ENCODE data around the gene FERMT1. TPM values are rescaled to one million over a fixed set of nuclear protein-coding genes. Genes with fewer than 3 reads are reported as not detected.

FERMT1 gene
- polyA plus RNA-seq, 3 donors: not detected

DNA sequence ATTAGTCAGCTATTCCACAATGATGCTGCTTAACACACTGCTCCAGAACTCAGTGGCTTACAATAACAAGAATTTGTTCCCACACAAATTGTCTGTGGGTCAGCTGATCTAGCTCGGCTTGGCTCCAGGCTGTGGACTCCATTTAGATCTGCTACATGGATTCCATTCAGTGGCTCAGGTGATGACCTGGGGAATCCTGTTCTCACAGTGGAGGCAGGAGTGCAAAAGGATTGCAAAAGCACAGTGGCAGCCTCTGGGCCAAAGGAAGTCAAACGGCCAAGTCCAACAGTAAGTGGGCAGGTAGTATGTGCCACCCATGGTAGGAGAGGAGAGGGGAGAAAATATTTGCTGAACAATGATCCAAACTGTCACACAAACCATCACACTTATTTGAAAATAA, 53.2 kb downstream of the FERMT1 start:
- H3K27ac Mint-ChIP-seq: no peak overlapping the region

DNA sequence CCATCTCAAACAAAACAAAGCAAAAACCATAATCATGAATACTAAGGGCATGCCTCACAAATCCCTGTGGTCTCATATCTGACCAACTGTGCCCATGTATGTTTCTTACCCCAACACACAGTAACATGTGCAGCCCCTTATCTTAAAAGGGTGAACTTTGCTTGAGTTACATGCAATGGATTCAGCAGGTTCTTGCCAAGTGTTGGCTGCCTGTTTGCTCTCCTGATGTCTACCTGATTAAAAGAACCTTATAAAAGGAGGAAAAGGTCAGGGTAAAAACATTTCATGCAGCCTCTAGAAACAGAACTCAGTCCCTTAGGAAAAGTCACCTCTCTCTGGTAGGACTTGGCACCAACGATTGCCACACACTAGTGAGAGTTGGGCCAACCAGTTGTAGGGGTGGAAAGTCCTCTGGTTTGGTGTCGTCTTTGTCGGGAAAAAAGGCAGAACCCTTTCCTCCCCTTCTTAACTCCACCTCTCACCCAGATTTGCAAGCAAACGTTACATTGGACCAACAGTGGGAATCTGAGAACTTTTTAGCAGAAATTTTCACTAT, 55.0 kb downstream of the FERMT1 start:
- H3K4me3 ChIP-seq (replicated peaks in 1 of 3; ENCODE audit: low read depth in 2 of 3, low read length in 3 of 3): no peak overlapping the region
- no CpG with 5 or more reads among the region's 4 CpGs for WGBS (ENCODE audit: insufficient coverage)
- TF ChIP-seq, protein P1, sequence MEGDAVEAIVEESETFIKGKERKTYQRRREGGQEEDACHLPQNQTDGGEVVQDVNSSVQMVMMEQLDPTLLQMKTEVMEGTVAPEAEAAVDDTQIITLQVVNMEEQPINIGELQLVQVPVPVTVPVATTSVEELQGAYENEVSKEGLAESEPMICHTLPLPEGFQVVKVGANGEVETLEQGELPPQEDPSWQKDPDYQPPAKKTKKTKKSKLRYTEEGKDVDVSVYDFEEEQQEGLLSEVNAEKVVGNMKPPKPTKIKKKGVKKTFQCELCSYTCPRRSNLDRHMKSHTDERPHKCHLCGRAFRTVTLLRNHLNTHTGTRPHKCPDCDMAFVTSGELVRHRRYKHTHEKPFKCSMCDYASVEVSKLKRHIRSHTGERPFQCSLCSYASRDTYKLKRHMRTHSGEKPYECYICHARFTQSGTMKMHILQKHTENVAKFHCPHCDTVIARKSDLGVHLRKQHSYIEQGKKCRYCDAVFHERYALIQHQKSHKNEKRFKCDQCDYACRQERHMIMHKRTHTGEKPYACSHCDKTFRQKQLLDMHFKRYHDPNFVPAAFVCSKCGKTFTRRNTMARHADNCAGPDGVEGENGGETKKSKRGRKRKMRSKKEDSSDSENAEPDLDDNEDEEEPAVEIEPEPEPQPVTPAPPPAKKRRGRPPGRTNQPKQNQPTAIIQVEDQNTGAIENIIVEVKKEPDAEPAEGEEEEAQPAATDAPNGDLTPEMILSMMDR (IDR thresholded peaks at IDR 0.05): no peak
- Mint-ChIP-seq H3K36me3 (no peaks in the 10 kb centered on the region), H3K27me3 (ENCODE audit: low read depth in 3 of 3) (peaks cover 2 to 7% (median 3%) of the 10 kb centered on the region in 3 donors), H3K4me1 (no peaks in the 10 kb centered on the region), H3K9me3 (peaks cover 0 to 2% (median 0%) of the 10 kb centered on the region in 7 donors), H3K4me3 (no peak overlapping the region), H3K27ac (no peak overlapping the region)
- no peaks in the 10 kb centered on the region for H3K9me3 ChIP-seq (replicated peaks in 1 of 2; ENCODE audit: control insufficient read depth in 1 of 2, insufficient read depth in 1 of 2, low read length in 2 of 2)
- no peak overlapping the region for H3K4me2 ChIP-seq (replicated peaks; ENCODE audit: extremely low read depth, low read length, poor library complexity, severe bottlenecking)
- H2AFZ ChIP-seq (ENCODE audit: insufficient read depth, low read depth, low read length, poor library complexity, severe bottlenecking): no peak overlapping the region
- no peak overlapping the region for H3K9ac ChIP-seq (ENCODE audit: insufficient read depth, low read length, poor library complexity, severe bottlenecking)
- H3K27ac ChIP-seq (ENCODE audit: low read depth in 1 of 2, low read length in 2 of 2): no peak overlapping the region
- no peaks in the 10 kb centered on the region for H3K36me3 ChIP-seq (replicated peaks in 1 of 2; ENCODE audit: control insufficient read depth in 1 of 2, insufficient read depth in 2 of 2, low read length in 2 of 2)
- intact Hi-C loops (cut with micrococcal nuclease): no loop called here
- H3K79me2 ChIP-seq (ENCODE audit: insufficient read depth, low read length): no peaks in the 10 kb centered on the region
- no peaks in the 10 kb centered on the region for H3K27me3 ChIP-seq (ENCODE audit: control insufficient read depth in 2 of 2, insufficient read depth in 2 of 2, low read length in 2 of 2)
- DNase-seq: no peak
- no peaks in the 10 kb centered on the region for H3K4me1 ChIP-seq (ENCODE audit: control insufficient read depth in 1 of 2, insufficient read depth in 2 of 2, low read length in 2 of 2)
- H4K20me1 ChIP-seq (ENCODE audit: insufficient read depth, low read length): no peaks in the 10 kb centered on the region

More for the DNA sequence above, 53.2 kb downstream of the FERMT1 start:
- H3K27ac ChIP-seq (ENCODE audit: low read depth in 1 of 2, low read length in 2 of 2): no peak overlapping the region
- no peak for DNase-seq
- no peak overlapping the region for H3K9ac ChIP-seq (ENCODE audit: insufficient read depth, low read length, poor library complexity, severe bottlenecking)
- H3K4me1 ChIP-seq (ENCODE audit: control insufficient read depth in 1 of 2, insufficient read depth in 2 of 2, low read length in 2 of 2): no peaks in the 10 kb centered on the region
- no peak overlapping the region for H3K4me3 ChIP-seq (replicated peaks in 1 of 3; ENCODE audit: low read depth in 2 of 3, low read length in 3 of 3)
- H2AFZ ChIP-seq (ENCODE audit: insufficient read depth, low read depth, low read length, poor library complexity, severe bottlenecking): no peak overlapping the region
- no peaks in the 10 kb centered on the region for H3K36me3 Mint-ChIP-seq
- H3K4me1 Mint-ChIP-seq: no peaks in the 10 kb centered on the region
- no peaks in the 10 kb centered on the region for H3K36me3 ChIP-seq (replicated peaks in 1 of 2; ENCODE audit: control insufficient read depth in 1 of 2, insufficient read depth in 2 of 2, low read length in 2 of 2)
- no CpG with 5 or more reads among the region's 2 CpGs for WGBS (ENCODE audit: insufficient coverage)
- no peaks in the 10 kb centered on the region for H4K20me1 ChIP-seq (ENCODE audit: insufficient read depth, low read length)
- TF ChIP-seq, protein P1 (IDR thresholded peaks at IDR 0.05): no peak
- intact Hi-C loops (cut with micrococcal nuclease): loop anchor here (10.0 kb wide), 1 partner anchor 285 kb away; no protein-coding TSS in a partner anchor
- no peak overlapping the region for H3K4me2 ChIP-seq (replicated peaks; ENCODE audit: extremely low read depth, low read length, poor library complexity, severe bottlenecking)
- H3K27me3 ChIP-seq (ENCODE audit: control insufficient read depth in 2 of 2, insufficient read depth in 2 of 2, low read length in 2 of 2): no peaks in the 10 kb centered on the region
- no peaks in the 10 kb centered on the region for H3K9me3 ChIP-seq (replicated peaks in 1 of 2; ENCODE audit: control insufficient read depth in 1 of 2, insufficient read depth in 1 of 2, low read length in 2 of 2)
- no peak overlapping the region for H3K4me3 Mint-ChIP-seq
- peaks cover 0 to 8% (median 0%) of the 10 kb centered on the region in 3 donors for H3K27me3 Mint-ChIP-seq (ENCODE audit: low read depth in 3 of 3)
- H3K79me2 ChIP-seq (ENCODE audit: insufficient read depth, low read length): no peaks in the 10 kb centered on the region
- H3K9me3 Mint-ChIP-seq: peaks cover 0 to 2% (median 0%) of the 10 kb centered on the region in 7 donors
